Activated CD8-positive, alpha-beta T cell treated with anti-CD3 and anti-CD28 coated beads, Interleukin-2, amount 10 ng/mL, durations not matched to agents 7 days and 5 days (primary cell): Measurements from ENCODE around the gene COL6A1. TPM values are rescaled to one million over a fixed set of nuclear protein-coding genes. Genes with fewer than 3 reads are reported as not detected.

ENCODE experiments used
- ATAC-seq: fragments of 150-1000 bp; cut with Tn5 transposase; one replicate; pipeline ENCODE4 v1.10.0; 2021; ENCODE audit warnings: moderate library complexity
- CTCF ChIA-PET: fragments of 350-600 bp; sonication (Branson Sonifier 250); formaldehyde crosslinking; loops from one replicate; lab custom pipeline; 2021; ENCODE audit warnings: antibody characterized with exemption; lab: Charles Lee
- POLR2A ChIA-PET: fragments of 350-600 bp; sonication (Branson Sonifier 250); formaldehyde crosslinking; loops from one replicate; lab custom pipeline; 2021; ENCODE audit warnings: antibody characterized with exemption; lab: Charles Lee
- DNase-seq: peaks from one replicate; pipeline ENCODE4 v3.0.0-alpha.2; 2020
- H3K27ac Mint-ChIP-seq: one replicate; pipeline ENCODE4 v1.8.0; 2021; ENCODE audit warnings: mild to moderate bottlenecking, mixed read lengths
- H3K27me3 Mint-ChIP-seq: one replicate; pipeline ENCODE4 v1.8.0; 2021; ENCODE audit warnings: low read depth, mixed read lengths
- H3K36me3 Mint-ChIP-seq: one replicate; pipeline ENCODE4 v1.8.0; 2021; ENCODE audit warnings: low read depth, mixed read lengths
- H3K4me1 Mint-ChIP-seq: one replicate; pipeline ENCODE4 v1.8.0; 2021; ENCODE audit warnings: low read depth, mixed read lengths
- H3K4me3 Mint-ChIP-seq: one replicate; pipeline ENCODE4 v1.8.0; 2021; ENCODE audit warnings: mild to moderate bottlenecking, mixed read lengths
- H3K9me3 Mint-ChIP-seq: one replicate; pipeline ENCODE4 v1.8.0; 2022; ENCODE audit warnings: mixed read lengths; ENCODE audit not compliant: insufficient read depth
- total RNA-seq, 2 experiments: library from RNA; stranded (reverse); gene quantifications; one replicate each; pipeline ENCODE4 v1.2.3, GENCODE V29; 2021

Gene COL6A1
- total RNA-seq, 2 experiments from 2014 or later, result 0.26 to 0.42 TPM

DNA sequence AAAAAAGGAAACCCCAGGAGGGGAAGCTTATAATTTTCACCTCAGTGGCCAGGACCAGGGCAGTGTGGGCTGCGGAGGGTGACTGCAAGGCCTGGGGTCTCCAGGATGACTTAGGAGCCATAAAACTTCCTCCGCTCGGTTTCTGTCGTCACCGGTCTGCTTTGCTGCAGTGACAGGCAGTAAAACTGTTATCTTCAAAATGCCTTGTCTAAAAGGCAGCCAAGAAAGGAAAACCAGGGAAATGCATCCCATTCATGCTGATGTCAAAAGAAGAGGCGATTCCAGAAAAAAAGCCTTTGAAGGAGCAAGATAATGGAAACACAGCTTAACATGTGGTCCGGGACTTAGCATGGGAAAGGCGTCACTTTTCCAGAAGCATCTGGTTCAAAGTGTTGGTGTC is 42.0 kb downstream of the COL6A1 start:
- Mint-ChIP-seq H3K36me3 (no peaks in the 10 kb centered on the region), H3K27me3 (peaks cover 18% of the 10 kb centered on the region), H3K4me1 (no peaks in the 10 kb centered on the region), H3K27ac (no peak overlapping the region), H3K4me3 (no peak overlapping the region), H3K9me3 (no peaks in the 10 kb centered on the region)
- DNase-seq, result no peak
- POLR2A ChIA-PET, result no interaction called here
- no peak for ATAC-seq
- CTCF ChIA-PET, result no interaction called here

DNA sequence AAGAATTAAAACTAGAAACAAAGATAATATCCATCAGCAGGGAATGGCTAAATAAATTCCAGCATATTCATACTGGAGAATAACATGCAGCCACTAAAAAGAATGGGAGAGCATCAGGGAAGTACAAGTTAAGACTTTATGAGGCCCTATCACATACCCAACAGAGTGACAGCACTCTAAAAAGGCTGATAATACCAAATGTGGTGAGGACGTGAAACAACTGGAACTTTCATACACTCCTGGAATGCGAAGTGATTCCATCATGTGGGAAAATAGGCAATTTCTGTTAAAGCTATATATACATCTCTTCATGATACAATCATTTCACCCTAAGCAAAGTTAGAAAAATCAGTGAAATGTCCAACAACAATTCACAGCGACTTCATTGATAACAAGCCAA is 42.6 kb downstream of the COL6A1 start:
- H3K27me3 Mint-ChIP-seq, result peaks cover 17% of the 10 kb centered on the region
- ATAC-seq, result no peak
- H3K4me3 Mint-ChIP-seq, result no peak overlapping the region
- DNase-seq, result no peak
- POLR2A ChIA-PET, result no interaction called here
- no peaks in the 10 kb centered on the region for H3K4me1 Mint-ChIP-seq
- CTCF ChIA-PET, result no interaction called here
- peaks cover 5% of the 10 kb centered on the region for H3K9me3 Mint-ChIP-seq
- no peak overlapping the region for H3K27ac Mint-ChIP-seq
- H3K36me3 Mint-ChIP-seq, result no peaks in the 10 kb centered on the region

DNA sequence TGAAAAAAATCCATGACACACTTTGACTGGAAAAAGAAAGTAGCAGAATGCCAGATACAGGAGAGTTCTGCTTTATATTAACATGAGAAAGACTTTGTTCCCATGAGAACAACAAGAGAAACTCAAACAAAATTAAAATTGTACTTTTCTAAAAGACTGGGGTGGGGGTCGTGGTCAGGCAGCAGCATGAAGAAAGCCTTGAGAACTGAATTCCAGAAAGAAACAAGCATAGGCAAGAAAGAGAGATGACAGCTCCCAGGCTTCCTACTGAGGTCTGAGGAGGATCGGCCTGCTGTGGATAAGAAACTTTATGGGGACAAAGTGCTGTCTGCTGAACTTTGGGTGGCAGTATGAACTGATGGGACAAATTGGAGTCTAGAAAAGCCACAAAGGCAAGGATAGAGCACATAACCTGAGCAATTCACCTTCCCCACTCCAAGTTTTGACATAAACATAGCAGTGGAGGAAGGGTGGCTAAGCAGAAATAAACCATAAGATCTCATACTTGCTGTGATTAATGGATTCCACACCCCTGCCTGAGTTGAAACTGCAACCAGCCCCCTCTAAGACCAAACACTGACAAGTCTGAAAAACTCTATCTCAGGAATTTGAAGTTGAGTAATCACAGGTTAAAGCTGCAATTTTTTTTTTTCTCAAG is 43.7 kb downstream of the COL6A1 start:
- DNase-seq (no peak), ATAC-seq (no peak)
- Mint-ChIP-seq H3K4me3 (no peak overlapping the region), H3K36me3 (no peaks in the 10 kb centered on the region), H3K27me3 (peaks cover 18% of the 10 kb centered on the region), H3K4me1 (no peaks in the 10 kb centered on the region), H3K27ac (no peak overlapping the region), H3K9me3 (peaks cover 16% of the 10 kb centered on the region)
- POLR2A ChIA-PET, result no interaction called here
- CTCF ChIA-PET, result no interaction called here

DNA sequence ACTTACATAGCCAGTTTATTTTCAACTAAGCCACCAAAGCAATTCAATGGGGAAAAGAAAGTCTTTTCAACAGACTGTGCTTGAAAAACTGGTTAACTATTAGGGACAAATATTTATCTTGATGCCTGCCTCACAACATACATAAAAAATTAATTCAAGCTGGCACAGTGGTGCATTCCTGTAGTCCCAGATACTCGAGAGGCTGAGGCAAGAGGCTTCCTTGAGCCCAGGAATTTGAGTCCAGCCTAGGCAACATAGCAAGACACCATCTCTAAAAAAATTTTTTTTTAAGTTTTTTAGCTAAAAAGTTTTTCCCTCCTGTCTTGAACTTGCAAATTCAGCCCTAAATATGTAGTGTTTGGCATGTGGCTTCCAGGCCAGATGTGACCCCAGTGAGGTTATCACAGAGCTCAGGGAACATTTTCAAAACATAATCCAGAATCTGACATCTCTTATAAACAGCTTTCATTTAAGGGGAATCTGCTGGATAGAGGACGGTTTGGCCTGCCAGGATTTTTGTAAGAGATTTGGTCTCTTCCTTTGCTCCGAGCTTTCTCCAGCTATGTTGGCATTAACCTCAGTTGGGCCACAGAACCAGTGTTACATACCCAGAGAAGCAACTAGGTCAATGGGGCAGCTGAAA is 46.4 kb downstream of the COL6A1 start:
- ChIA-PET CTCF (no interaction called here), POLR2A (no interaction called here)
- peaks cover 22% of the 10 kb centered on the region for H3K9me3 Mint-ChIP-seq
- H3K27me3 Mint-ChIP-seq, result peaks cover 16% of the 10 kb centered on the region
- DNase-seq, result no peak
- H3K4me1 Mint-ChIP-seq, result no peaks in the 10 kb centered on the region
- no peak overlapping the region for H3K4me3 Mint-ChIP-seq
- no peak for ATAC-seq
- H3K27ac Mint-ChIP-seq, result no peak overlapping the region
- H3K36me3 Mint-ChIP-seq, result no peaks in the 10 kb centered on the region

DNA sequence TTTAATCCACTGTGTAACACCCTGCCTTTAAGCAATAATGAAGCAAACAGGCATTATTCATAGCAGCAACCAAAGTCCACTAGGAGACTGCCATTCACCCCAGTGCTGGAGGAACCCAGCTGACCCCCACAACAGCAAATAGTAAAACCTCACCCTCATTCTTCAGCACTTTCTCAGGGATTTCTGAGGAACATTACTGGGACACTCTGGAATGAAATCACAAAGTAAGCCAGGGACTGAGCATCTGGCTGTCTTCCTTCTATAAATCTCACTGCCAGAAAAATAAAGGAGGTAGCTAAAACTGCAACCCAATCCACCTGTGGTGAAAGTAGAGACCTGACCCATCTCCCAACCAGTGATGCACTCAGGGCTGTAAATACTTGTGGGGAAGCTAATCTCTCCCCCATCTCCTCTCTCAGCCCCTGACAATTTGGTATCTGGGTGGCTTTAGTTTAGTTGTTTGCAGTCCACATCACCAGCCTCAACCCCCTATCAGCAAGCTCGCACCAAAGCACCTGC is 47.1 kb downstream of the COL6A1 start:
- Mint-ChIP-seq H3K4me1 (no peaks in the 10 kb centered on the region), H3K36me3 (no peaks in the 10 kb centered on the region), H3K27ac (no peak overlapping the region), H3K27me3 (peaks cover 16% of the 10 kb centered on the region), H3K9me3 (peaks cover 22% of the 10 kb centered on the region), H3K4me3 (no peak overlapping the region)
- ATAC-seq (no peak), DNase-seq (no peak)
- POLR2A ChIA-PET, result no interaction called here
- CTCF ChIA-PET, result interaction anchor here (0.7 kb wide), 1 partner anchor 29 kb away, joined by 3 read pairs; no protein-coding TSS in a partner anchor

DNA sequence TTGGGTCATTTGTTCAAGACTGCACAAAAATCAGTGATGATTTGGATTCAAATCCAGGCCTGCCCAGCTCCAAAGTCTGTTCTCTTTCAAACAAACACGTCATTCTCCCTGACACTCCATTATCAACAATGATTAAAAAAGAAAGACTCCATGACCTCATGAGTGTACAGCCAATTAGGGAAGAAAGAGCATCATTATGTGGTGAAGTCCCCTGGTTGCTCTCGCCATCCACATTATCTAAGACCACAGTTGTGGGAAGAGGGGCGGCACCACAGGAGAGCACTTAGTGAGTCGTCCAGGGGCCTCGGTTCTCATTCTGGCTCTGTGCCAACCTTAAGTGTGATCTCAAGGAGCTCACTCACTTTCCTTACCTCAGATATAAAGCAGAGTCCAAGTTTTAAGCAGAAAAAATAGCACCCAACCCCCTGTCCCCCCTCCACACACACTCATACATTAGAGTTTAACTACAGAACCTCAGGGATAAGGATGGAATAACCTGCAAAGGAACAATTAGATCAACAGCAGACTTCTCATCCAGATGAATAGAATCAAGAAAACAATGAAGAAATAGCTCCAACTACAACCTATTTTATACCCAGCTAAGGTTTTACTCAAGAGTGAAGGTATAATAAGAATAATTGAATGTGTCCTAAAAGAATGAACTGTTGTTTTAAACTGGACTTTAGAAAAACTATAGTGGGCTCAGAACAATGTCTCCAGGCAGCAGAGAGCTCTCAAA is 47.8 kb downstream of the COL6A1 start:
- peaks cover 22% of the 10 kb centered on the region for H3K9me3 Mint-ChIP-seq
- DNase-seq, result no peak

DNA sequence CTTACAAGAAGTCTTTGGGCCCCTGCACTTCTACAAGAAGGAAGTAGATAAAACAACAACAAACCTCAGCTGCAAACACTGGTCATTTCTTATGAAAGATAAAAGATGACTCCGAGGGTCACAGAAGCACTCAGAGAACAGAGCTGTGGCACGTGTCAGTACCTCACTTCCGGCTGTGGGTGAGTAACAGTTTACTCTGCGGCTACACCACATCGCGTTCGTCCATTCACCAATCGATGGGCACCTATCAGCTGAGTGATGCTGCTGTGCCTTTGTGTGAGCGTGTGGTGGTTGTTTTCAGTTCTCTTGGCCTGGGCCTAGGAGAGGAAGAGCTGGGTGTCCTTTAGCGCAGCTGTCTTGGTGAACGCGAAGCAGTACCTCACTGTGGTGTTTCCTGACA is 49.9 kb downstream of the COL6A1 start:
- POLR2A ChIA-PET, result no interaction called here
- no peak overlapping the region for H3K27ac Mint-ChIP-seq
- no peaks in the 10 kb centered on the region for H3K36me3 Mint-ChIP-seq
- H3K4me1 Mint-ChIP-seq, result no peaks in the 10 kb centered on the region
- ATAC-seq (no peak), DNase-seq (no peak)
- H3K4me3 Mint-ChIP-seq, result no peak overlapping the region
- peaks cover 7% of the 10 kb centered on the region for H3K27me3 Mint-ChIP-seq
- peaks cover 22% of the 10 kb centered on the region for H3K9me3 Mint-ChIP-seq
- CTCF ChIA-PET, result no interaction called here

More for the DNA sequence above, 47.8 kb downstream of the COL6A1 start:
- no peaks in the 10 kb centered on the region for H3K36me3 Mint-ChIP-seq
- POLR2A ChIA-PET, result no interaction called here
- CTCF ChIA-PET, result interaction anchor here (0.7 kb wide), 1 partner anchor 28 kb away, joined by 3 read pairs; no protein-coding TSS in a partner anchor
- H3K27me3 Mint-ChIP-seq, result peaks cover 15% of the 10 kb centered on the region
- ATAC-seq, result no peak
- no peak overlapping the region for H3K4me3 Mint-ChIP-seq
- no peak overlapping the region for H3K27ac Mint-ChIP-seq
- H3K4me1 Mint-ChIP-seq, result no peaks in the 10 kb centered on the region

DNA sequence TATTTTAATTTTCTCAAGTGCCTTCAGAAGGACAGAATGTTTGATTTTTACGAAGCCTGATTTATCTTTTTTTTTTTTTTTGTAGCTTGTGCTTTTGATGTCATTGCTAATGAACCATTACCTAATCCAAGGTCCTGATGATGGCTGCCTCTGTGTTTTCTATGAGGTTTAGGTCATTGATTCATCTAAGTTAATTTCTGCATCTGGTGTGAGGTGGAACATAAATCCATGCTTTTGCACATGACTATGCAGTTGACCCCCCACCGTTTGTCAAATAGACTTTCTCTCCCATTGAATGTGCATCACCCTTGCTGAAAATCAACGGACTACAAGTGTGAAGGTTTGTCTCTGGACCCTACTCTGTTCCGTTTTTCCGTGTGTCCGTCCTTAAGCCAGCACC is 50.5 kb downstream of the COL6A1 start:
- POLR2A ChIA-PET, result no interaction called here
- Mint-ChIP-seq H3K9me3 (peaks cover 22% of the 10 kb centered on the region), H3K27ac (no peak overlapping the region), H3K27me3 (peaks cover 4% of the 10 kb centered on the region), H3K4me3 (no peak overlapping the region), H3K4me1 (no peaks in the 10 kb centered on the region), H3K36me3 (no peaks in the 10 kb centered on the region)
- CTCF ChIA-PET, result no interaction called here
- ATAC-seq, result no peak
- DNase-seq, result no peak

DNA sequence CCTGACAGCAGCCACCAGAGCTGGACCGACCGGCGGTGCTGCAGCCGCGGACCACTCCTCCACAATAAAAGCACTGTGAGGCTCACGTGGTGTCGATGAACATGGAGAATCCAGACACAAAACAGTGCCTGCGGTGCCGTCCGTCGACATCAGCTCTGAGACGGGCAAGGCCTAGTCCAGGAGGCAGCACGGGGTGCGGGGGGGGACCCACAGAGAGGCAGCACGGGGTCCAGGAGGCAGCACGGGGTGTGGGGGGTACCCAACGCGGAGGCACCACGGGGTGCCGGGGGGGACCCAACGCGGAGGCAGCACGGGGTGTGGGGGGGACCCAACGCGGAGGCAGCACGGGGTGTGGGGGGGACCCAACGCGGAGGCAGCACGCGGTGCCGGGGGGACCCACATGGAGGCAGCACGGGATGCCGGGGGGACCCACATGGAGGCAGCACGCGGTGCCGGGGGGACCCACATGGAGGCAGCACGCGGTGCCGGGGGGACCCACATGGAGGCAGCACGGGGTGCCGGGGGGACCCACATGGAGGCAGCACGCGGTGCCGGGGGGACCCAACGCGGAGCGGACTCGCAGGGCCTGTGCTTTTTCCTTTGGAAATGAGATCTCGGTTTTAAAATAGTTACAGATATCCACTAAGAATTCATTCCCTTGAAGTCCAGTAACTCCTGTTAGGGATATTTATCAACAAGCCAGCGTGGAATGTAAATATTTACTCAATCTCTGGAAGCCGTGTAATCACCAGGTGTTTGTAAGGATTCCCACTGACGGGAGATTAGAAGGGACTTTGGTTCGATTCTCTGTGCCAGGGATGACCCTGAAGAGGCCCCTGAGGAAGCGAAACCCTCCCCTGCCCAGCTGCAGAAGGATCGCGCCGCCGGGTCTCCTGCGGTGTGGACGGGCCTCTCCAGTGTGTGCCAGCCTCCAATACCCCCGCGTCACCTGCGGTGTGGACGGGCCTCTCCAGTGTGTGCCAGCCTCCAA is 52.1 kb downstream of the COL6A1 start:
- DNase-seq (no peak), ATAC-seq (no peak)
- H3K9me3 Mint-ChIP-seq, result peaks cover 21% of the 10 kb centered on the region
- no peaks in the 10 kb centered on the region for H3K36me3 Mint-ChIP-seq
- ChIA-PET CTCF (no interaction called here), POLR2A (no interaction called here)
- no peak overlapping the region for H3K4me3 Mint-ChIP-seq
- H3K27me3 Mint-ChIP-seq, result peaks cover 2% of the 10 kb centered on the region
- no peak overlapping the region for H3K27ac Mint-ChIP-seq
- no peaks in the 10 kb centered on the region for H3K4me1 Mint-ChIP-seq

DNA sequence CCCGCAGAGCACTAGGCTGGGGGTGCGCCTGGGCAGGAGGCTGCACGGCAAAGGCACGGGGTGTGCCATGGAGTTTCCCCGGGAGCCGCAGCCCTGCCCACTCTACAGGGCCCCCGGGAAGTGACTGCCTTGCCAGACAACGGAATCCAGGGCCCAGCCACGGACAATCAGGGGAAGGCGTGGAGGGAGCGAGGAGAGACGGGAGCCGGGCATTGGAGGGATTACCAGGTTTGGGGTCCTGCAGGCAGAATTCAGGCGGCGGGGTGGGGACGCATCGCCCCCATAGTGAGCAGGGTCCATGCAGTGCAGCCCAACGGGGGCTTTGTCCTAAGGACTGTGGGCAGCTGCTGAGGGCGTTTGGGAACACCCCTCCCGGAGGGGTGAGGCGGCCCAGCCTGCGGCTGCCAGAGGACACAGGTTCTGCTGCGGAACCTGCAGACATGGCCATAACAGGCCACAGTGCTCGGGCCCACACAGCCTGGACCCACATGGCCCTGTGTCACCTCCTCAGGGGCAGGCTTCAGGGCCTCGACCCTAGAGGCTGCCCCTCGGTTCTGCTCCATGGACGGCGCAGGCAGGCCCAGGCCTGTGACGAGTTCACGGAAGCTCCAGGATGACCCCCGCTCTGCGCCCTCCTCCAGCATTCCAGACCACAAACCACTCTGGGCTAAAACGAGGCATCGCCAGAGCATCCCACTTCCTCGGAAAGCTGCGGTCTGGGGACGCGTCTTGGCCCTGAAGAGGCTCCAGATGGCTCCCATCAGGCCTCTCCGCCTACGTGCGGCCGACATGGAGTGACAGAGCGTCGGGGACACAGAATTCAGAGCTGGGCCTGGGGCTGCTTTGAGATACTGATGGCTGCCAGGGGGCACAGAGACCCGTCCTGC is 54.5 kb downstream of the COL6A1 start:
- Mint-ChIP-seq H3K27ac (no peak overlapping the region), H3K27me3 (no peaks in the 10 kb centered on the region), H3K4me3 (no peak overlapping the region), H3K9me3 (no peaks in the 10 kb centered on the region), H3K36me3 (no peaks in the 10 kb centered on the region), H3K4me1 (no peaks in the 10 kb centered on the region)
- ChIA-PET POLR2A (no interaction called here), CTCF (no interaction called here)
- DNase-seq, result no peak
- no peak for ATAC-seq
